ENCODE results near the gene GNAT1.
"Not testable (repeated sequence)": the region's sequence is repeated elsewhere in the genome, so short reads cannot be mapped to it uniquely, and the experiment has no call there.

GNAT1 gene

DNA sequence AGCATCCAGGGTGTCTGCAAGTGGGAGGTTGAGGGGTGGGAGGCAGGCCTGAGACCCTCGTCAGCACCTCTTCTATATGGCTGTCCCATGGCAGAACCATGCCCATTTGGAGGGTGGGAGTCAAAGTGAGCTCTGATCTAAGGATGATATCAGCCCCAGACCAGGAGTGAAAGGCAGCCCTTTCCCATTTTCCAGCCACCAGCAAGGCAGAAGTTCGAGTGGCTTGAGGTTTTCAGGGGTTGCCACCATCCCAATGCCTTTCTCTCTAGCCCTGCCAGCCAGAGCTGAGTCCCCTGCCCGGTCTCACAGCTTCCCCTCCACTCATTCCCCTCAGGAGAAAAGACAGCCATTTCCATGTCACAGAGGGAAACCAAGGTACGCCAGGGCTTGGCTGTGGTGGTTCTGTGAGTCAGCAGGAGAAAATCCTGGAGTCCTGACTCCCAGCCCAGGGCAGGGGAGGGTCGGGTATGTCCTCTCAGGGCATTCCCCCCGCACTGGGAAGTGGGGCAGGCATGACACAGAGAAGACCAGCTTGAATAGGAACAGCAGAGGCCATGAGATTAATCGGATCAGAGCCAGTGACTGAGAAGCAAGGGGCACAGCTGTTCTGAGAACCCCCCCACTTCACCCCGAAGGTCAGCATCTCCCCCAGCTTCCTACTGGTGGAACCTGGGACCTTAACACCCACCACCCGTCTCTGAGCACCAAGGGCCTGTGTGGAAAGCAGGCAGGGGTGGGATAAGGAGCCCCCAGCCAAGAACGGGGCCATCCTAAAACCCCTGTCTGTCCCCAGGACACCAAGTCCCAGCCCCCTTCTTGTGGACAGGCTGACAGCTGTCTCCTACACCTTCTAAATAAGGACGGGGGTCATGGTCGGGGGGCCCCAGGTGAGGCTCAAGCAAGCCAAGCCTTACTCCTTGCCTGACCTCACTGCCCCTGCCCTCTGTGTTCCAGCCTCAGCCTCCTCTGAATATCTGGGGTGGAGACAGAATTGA, 12.7 kb downstream of the GNAT1 start:
- no peak for DNase-seq

DNA sequence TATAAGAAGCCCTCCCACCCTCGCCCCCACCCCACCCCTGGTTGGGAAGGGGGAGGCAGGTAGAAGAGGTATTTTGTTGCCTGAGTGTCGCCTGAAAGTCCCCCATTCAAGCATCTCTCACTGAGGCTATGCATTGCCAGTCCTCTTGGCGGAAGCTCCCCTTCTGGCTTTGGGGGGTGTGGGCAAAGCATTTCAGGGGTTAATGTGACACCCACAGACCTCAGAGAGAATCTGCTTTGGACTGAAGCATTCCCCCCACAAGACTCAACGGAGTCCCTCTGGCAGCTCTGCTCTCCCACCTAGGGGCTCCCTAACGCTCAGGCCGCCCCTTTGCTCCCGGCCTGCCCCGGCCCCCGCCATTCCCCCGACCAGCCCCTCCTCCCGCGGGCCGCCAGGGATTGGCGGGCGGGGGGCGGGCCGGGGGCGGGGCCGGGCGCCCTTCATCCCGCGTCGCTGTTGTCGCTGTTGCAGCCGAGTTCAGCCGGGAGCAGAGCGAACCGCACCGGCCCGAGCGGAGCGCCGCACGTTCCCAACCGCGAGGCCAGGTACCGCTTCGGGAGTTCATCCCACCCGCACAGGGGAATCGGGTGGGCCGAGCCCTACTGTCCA, 13.5 kb downstream of the GNAT1 start, which contains the start of gene SLC38A3:
SLC38A3 (plus strand) TSS at position 468 of the 609 bp plus-strand sequence. CDS start 8,929 bp downstream, outside the sequence.
- DNase-seq: peak; percentile 77

DNA sequence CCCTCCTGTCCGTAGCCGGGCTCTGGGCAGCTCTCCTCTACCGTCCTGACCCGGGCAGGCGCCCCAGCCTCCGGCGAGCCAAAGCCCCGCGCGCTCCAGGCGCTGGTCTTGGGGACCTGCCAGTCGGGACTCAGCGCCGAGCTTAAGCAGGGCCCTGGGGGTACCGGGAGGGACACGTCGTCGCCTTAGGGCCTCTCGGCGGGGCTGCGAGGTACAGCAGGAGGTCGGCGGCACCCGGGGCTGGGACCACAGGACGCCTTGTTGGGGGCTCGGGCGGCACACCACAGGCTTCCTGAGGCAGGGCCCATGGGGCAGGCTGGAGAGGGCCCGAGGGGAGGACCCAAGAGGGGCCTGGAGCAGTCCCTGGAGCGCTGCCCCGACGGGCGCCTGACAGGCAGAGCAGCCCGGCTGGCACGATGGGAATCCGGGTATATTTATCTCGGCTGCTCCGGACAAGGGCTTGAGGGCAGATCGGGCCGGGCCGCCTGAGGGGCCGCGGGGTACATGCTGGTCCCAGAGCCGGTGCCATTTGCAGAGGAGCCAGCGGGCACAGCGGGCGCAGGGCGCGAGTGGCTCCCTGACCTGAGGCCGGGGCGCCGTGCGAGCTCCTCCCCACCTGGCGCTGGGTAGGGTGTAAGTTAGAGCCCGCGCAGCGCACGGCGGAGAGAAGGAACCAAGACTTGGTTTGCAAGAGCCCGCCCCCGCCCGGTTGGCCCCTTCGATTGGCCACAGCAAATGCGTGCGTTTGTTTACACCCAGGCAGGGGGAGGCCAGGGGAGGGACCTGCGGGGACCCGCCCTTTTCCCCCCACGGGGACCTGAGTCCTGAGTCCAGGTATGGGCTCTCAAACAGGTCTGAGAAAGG, 14.2 kb downstream of the GNAT1 start:
- DNase-seq: no peak

GRCh38 chr3:50207359-50208042, 16.1 kb downstream of the GNAT1 start:
- no peak for DNase-seq

GRCh38 chr3:50208677-50209344, 17.4 kb downstream of the GNAT1 start:
- no peak for DNase-seq

DNA sequence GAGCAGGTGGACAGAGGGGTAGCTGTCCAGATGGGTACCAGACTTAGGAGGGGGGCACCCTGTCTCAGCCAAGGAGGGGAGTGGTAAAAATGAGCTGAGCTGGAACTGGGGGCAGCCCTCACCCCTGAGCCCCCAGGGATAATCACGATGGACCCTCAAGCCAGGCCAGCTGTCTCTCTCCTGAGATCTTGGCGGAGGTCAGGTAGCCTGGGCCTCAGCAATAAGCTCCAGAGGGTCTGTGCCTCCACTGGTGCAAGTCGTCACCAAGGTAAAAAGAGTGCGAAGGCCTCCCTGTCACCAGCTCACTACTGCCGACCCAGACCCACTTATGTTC, 18.7 kb downstream of the GNAT1 start:
- no peak for DNase-seq

DNA sequence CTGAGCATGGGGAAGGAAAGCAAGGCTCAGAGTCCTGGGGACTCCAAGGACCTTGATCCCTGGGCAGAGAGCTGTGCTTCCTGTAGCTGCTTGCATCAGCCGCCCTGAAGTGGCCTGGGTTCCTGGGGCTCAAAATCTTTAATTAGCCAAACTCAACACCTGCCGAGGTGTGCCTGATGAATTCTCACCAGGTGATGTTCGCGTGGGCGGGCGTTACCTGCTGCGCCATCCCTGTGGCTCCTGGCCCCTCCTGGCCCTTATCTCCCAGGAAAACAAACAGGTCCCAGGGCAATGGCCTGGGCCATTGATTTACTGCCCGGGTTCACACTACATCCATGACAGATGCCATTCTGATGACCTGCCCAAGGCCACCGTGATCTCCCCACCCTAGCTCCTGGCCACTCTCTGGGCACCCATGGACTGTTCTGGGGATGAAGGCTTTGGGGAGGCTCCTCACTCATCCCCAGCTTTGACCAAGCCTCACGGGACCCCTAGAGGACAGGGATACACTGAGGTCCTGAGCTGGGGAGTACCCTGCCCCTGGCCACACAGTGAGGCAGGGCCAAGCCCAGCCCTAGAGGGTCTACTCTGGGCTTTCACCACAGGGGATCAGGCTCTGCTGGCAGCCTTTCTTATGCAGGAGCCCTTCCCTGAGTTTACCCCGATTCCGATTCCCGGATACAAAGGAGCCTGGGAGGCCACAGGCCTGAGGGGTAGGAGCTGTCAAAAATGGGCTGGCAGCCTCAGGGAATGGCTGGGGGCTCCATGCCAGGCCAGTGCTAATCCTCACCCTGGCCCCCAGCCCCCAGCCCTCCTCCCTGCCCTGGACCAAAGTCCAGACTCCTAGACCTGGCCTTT, 19.3 kb downstream of the GNAT1 start:
- DNase-seq: no peak

DNA sequence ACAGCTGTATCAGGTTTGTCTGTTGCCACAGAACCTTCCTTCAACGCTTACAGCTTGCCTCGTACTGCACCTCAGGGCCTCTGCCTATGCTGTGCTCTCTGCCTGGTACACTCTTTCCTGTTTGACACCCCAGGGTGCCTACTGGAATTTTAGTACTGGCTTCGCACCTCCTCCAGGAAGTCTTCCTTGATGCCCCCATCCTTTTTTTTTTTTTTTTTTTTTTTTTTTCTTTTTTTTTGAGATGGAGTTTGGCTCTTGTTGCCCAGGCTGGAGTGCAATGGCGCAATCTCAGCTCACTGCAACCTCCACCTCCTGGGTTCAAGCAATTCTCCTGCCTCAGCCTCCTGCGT, 19.9 kb downstream of the GNAT1 start:
- DNase-seq: not testable (repeated sequence)

GRCh38 chr3:50211930-50212329, 20.5 kb downstream of the GNAT1 start:
- no peak for DNase-seq

DNA sequence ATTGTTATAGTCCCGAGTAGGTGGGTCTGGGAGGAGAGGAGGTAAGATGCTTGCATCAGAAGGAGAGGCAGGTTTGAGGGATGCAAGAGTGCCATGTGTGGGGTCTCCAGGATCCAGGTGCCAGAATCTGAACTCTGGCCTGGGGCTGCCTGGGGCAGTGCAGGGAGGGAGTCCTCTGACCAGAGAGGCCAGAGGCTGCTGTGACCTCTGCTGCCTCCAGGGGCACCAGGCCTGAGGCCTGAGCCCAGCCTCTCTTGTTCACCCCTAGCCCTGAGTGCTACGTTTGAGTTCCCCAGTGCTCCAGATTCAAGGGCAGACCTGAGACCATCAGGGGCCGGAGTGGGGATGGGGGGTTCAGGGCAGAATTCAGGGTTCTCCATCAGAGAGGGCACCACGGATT, 21.1 kb downstream of the GNAT1 start:
- no peak for DNase-seq

GRCh38 chr3:50212971-50213370, 21.6 kb downstream of the GNAT1 start:
- DNase-seq: no peak

DNA sequence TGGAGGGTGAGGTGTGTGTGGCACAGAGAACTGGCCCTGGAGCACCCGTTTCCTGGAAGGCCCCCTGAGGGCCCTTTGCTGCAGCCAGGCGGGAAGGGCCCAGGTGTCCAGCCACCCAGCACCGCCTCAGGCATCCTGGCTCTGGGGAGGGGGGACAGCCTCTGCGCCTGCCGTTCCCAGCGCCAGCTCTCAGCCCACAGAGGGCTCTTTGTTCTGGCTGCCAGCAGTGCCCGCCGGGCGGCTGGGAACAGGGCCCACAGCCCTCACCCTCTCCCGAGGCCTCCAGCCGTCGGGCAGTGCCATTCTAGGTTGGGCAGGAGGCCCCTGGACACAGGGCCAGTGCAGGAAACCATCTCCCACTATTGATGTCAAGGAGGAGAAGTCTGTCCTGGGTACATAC, 22.0 kb downstream of the GNAT1 start:
- DNase-seq: no peak

DNA sequence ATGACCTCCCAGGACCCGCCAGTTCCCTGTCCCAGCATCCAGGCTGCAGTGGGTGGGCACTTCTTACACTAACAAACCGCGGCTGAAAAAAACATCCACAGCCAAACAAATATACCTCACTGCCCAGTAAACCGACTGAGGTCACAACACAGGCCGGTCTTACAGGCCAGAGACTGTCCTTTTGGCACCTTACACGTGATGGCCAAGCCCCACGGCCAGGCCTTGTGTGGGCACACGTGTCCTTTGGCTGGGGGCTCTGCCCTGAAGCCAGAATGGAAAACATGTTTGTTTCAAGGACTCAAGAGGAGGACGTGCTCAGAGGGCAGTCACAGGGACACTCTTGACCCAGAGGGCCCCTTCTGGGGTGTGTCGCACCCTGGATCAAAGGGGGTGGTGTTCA, 23.4 kb downstream of the GNAT1 start:
- no peak for DNase-seq

DNA sequence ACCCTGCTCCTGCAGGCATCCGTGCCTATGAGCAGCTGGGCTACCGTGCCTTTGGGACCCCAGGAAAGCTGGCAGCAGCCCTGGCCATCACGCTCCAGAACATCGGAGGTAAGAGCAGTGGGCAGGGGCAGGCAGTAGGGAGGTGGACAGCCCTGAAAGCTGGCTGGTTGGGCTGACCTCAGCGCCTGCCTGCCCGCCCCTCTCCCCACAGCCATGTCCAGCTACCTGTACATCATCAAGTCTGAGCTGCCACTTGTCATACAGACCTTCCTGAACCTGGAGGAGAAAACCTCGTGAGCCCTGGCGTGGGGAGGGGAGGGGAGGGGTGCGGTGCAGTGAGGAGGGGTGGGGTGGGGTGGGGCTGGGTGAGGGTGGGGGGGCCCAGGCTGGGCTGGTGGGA, 24.1 kb downstream of the GNAT1 start:
- DNase-seq: no peak

- no peak for DNase-seq
Measured at GRCh38 chr3:50217681-50218080, 26.3 kb downstream of the GNAT1 start.

- no peak for DNase-seq
Measured at GRCh38 chr3:50218448-50218847, 27.0 kb downstream of the GNAT1 start.

DNA sequence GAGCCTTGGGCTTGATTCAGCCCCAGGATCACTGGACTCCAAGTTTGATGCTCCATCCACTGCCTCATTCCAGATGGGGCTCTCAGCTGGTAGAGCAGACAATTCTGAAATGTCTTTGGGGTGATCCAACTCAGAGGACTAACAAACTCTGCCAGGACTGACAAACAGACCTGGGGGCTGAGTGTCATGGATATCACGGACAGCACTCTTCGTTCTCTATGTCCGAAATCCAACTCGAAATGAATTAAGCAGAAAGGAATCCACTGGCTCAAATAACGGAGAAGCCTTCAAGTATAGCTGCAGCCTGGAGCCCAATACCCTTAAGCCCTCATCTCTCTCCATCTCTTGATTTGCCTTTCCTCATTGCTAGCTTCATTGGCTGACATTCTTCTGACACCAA, 27.9 kb downstream of the GNAT1 start:
- DNase-seq: no peak

GRCh38 chr3:50220109-50220508, 28.7 kb downstream of the GNAT1 start:
- DNase-seq: no peak

- no peak for DNase-seq
Measured at GRCh38 chr3:50221051-50221410, 29.6 kb downstream of the GNAT1 start.

GRCh38 chr3:50221411-50222168, 30.2 kb downstream of the GNAT1 start:
- no peak for DNase-seq

DNA sequence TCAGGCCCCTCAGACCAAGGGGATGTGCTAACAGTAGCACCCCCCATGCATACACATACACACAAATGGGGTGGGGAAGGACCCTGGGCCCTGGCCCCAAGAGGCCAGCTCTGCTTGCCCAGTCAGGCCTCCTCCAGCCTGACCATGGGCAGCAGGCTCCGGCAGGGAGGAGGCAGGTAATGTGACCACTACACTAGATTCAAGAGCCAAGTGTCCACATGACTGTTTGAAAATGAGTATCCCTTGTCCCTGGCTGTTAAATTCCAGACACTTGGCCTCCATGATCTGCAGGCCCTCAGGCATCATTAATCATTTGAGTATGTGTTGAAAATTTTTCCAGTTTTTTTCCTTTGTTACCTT, 30.7 kb downstream of the GNAT1 start:
- DNase-seq: no peak
